ENCODE measurements around the gene NKRF. TPM values are rescaled to one million over a fixed set of nuclear protein-coding genes. Genes with fewer than 3 reads are reported as not detected.
A peak's percentile ranks its signal among the peaks of the same experiment; 100 is the strongest.

NKRF gene
- total RNA-seq, 1 donor from 2014 or later: 17.4 TPM

DNA sequence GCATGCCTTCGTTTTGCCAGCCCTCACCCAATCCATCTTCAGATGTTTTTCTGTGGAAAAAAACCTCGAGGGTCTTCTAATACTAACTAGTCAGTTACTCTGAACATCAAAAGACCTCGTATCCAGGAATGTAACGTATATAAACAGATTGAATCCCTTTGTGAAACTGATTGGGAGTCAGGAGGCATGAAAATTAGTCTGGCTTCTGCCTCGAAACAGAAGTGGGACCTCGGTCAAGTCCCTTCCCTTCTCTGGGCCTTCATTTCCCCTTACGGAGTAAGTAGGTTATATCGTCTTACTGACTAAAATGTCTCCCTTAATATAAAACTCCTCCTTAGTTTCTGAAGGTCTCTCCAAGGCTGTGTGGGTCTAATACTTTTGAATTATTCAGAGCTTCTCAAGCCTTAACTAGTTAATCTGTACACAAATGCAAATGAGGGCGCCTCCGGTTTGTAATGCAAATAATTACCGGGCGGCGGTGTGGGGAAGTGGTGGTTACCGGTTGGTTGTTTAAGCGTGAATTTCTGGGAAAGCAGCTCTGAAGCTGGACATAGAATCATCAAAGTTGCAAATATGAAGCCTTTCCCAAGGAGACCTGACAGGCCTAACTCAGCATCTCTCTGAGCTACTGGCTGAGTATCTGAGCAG lies 11.4 kb upstream of the NKRF start:
- Mint-ChIP-seq H3K9me3 (peaks cover 6% of the 10 kb centered on the region), H3K4me3 (no peak overlapping the region), H3K27me3 (ENCODE audit: insufficient read depth, low read depth) (peaks cover 3% of the 10 kb centered on the region), H3K4me1 (no peaks in the 10 kb centered on the region), H3K36me3 (peaks cover 3% of the 10 kb centered on the region), H3K27ac (no peak overlapping the region)
- no peaks in the 10 kb centered on the region for H3K27me3 ChIP-seq
- H3F3A ChIP-seq (ENCODE audit: low read depth): no peaks in the 10 kb centered on the region
- peak; percentile 36 for DNase-seq (ENCODE audit: low spot score)
- TF ChIP-seq, protein P1, sequence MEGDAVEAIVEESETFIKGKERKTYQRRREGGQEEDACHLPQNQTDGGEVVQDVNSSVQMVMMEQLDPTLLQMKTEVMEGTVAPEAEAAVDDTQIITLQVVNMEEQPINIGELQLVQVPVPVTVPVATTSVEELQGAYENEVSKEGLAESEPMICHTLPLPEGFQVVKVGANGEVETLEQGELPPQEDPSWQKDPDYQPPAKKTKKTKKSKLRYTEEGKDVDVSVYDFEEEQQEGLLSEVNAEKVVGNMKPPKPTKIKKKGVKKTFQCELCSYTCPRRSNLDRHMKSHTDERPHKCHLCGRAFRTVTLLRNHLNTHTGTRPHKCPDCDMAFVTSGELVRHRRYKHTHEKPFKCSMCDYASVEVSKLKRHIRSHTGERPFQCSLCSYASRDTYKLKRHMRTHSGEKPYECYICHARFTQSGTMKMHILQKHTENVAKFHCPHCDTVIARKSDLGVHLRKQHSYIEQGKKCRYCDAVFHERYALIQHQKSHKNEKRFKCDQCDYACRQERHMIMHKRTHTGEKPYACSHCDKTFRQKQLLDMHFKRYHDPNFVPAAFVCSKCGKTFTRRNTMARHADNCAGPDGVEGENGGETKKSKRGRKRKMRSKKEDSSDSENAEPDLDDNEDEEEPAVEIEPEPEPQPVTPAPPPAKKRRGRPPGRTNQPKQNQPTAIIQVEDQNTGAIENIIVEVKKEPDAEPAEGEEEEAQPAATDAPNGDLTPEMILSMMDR (IDR thresholded peaks at IDR 0.05): no peak
- TF ChIP-seq EZH2phosphoT487 (IDR thresholded peaks at IDR 0.05) (no peak), EZH2 (IDR thresholded peaks at IDR 0.05) (no peak)
- no peaks in the 10 kb centered on the region for H3K4me1 ChIP-seq
- no peaks in the 10 kb centered on the region for H3K36me3 ChIP-seq
- H3K4me3 ChIP-seq: no peak overlapping the region
- H3K4me2 ChIP-seq: no peak overlapping the region
- no peaks in the 10 kb centered on the region for H3K79me2 ChIP-seq (ENCODE audit: low read depth)
- no peak overlapping the region for H3K27ac ChIP-seq
- no peak overlapping the region for H2AFZ ChIP-seq (replicated peaks)
- H4K20me1 ChIP-seq (ENCODE audit: low read depth): no peaks in the 10 kb centered on the region
- no peaks in the 10 kb centered on the region for H3K9me3 ChIP-seq (ENCODE audit: low read depth)
- H3K9ac ChIP-seq: no peak overlapping the region

DNA sequence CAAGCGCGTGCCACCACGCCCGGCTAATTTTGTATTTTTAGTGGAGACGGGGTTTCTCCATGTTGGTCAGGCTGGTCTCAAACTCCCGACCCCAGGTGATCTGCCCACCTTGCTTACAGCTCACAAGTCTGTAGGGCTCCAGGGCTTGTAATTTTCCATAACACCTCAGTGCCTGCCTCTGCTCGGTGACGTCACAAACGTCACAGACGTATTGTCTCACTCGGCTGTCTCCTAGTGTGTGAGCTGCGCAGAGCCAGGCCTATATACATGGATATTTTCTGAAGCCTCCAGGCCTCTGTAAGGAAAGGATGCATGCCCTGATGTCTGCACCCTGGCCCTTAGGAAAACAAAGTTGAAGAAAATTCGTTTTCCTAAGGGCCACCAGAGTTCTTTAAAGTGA lies 8.6 kb upstream of the NKRF start:
- no peak overlapping the region for H3K4me3 ChIP-seq
- H3K9ac ChIP-seq: no peak overlapping the region
- H3F3A ChIP-seq (ENCODE audit: low read depth): no peaks in the 10 kb centered on the region

DNA sequence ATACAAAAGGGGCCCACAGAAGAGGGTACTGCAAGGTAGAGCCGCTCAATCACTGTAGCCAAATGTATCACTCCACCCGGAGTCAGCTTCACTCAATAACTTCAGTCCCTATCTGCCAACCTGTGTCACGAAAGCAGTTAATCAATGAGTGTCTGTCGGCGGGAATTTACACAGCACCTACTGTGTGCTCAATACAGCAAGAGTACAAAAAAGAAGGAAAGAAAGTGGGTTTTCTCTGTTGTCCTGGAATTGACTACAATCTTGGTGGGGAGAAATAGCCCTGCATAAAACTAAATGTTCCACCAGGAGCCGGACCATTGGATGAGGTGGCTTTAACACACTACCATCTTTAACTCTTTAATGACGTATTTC lies 780 bp upstream of the NKRF start:
- Histone ChIP-seq H4K20me1 (ENCODE audit: low read depth) (peaks cover 13% of the 10 kb centered on the region), H2AFZ (replicated peaks) (no peak overlapping the region), H3K27me3 (no peaks in the 10 kb centered on the region), H3K9ac (no peak overlapping the region), H3K4me2 (no peak overlapping the region), H3K9me3 (ENCODE audit: low read depth) (no peaks in the 10 kb centered on the region), H3F3A (ENCODE audit: low read depth) (no peaks in the 10 kb centered on the region), H3K4me3 (no peak overlapping the region), H3K36me3 (no peaks in the 10 kb centered on the region), H3K4me1 (no peaks in the 10 kb centered on the region), H3K27ac (no peak overlapping the region), H3K79me2 (ENCODE audit: low read depth) (peaks cover 36% of the 10 kb centered on the region)
- Mint-ChIP-seq H3K4me3 (peak overlapping the region; percentile 93), H3K9me3 (peaks cover 15% of the 10 kb centered on the region), H3K27ac (no peak overlapping the region), H3K36me3 (no peaks in the 10 kb centered on the region), H3K4me1 (peaks cover 4% of the 10 kb centered on the region), H3K27me3 (ENCODE audit: insufficient read depth, low read depth) (peaks cover 2% of the 10 kb centered on the region)
- TF ChIP-seq, protein P1 (IDR thresholded peaks at IDR 0.05): no peak
- TF ChIP-seq EZH2phosphoT487 (IDR thresholded peaks at IDR 0.05) (no peak), EZH2 (IDR thresholded peaks at IDR 0.05) (no peak)
- DNase-seq (ENCODE audit: low spot score): no peak

More for the DNA sequence above, 8.6 kb upstream of the NKRF start:
- H3K27ac Mint-ChIP-seq: no peak overlapping the region
- TF ChIP-seq, protein P1 (IDR thresholded peaks at IDR 0.05): no peak
- TF ChIP-seq EZH2phosphoT487 (IDR thresholded peaks at IDR 0.05) (no peak), EZH2 (IDR thresholded peaks at IDR 0.05) (no peak)
- H4K20me1 ChIP-seq (ENCODE audit: low read depth): no peaks in the 10 kb centered on the region
- no peak for DNase-seq (ENCODE audit: low spot score)
- H3K9me3 Mint-ChIP-seq: peaks cover 6% of the 10 kb centered on the region
- no peaks in the 10 kb centered on the region for H3K4me1 Mint-ChIP-seq
- no peaks in the 10 kb centered on the region for H3K79me2 ChIP-seq (ENCODE audit: low read depth)
- H2AFZ ChIP-seq (replicated peaks): no peak overlapping the region
- no peaks in the 10 kb centered on the region for H3K4me1 ChIP-seq
- no peaks in the 10 kb centered on the region for H3K27me3 ChIP-seq
- no peaks in the 10 kb centered on the region for H3K36me3 Mint-ChIP-seq
- H3K36me3 ChIP-seq: no peaks in the 10 kb centered on the region
- H3K9me3 ChIP-seq (ENCODE audit: low read depth): no peaks in the 10 kb centered on the region
- H3K27ac ChIP-seq: no peak overlapping the region
- H3K4me2 ChIP-seq: no peak overlapping the region
- H3K27me3 Mint-ChIP-seq (ENCODE audit: insufficient read depth, low read depth): peaks cover 6% of the 10 kb centered on the region
- no peak overlapping the region for H3K4me3 Mint-ChIP-seq

Measured in neural progenitor cell (in vitro differentiated cells).